HepG2 (cell line): ENCODE results near the gene LTA4H. TPM values are rescaled to one million over a fixed set of nuclear protein-coding genes. Genes with fewer than 3 reads are reported as not detected.

Experiments
- ATAC-seq: fragments of 200-7000 bp; cut with Tn5 transposase; 3 replicates; pipeline ENCODE4 v1.9.1; 2020; ENCODE audit warnings: mild to moderate bottlenecking, moderate library complexity
- BruUV-seq: library from RNA; stranded (reverse); fragments of 400-500 nt; replicated peaks from 2 replicates; lab custom pipeline; 2021; lab: Mats Ljungman, UMichigan
- CTCF ChIA-PET: fragments of 300-600 bp; formaldehyde crosslinking; extraction: SDS; loops from one replicate; lab custom pipeline; 2021; ENCODE audit warnings: low total read pairs, inconsistent platforms, low intra/inter-chr PET ratio; lab: Yijun Ruan, JAX
- POLR2A ChIA-PET: fragments of 350-600 bp; sonication (Branson Sonifier 250); formaldehyde crosslinking; loops from one replicate; lab custom pipeline; 2020; ENCODE audit warnings: antibody characterized with exemption, inconsistent platforms; lab: Yijun Ruan, JAX
- DNase-seq: peaks from one replicate; pipeline ENCODE4 v3.0.0-alpha.2; 2015; ENCODE audit warnings: low spot score
- FAIRE-seq: peaks from 3 replicates; lab custom pipeline; 2011; peaks lifted over from hg19 to GRCh38; lab: Jason Lieb, UNC
- H2AFZ ChIP-seq: one replicate; pipeline ENCODE4 v1.6.1; 2011; ENCODE audit warnings: low read length, inconsistent platforms
- H3K27ac ChIP-seq: fragments of 300-600 bp; 3 replicates; pipeline ENCODE4 v1.8.0; 2011; ENCODE audit warnings: mixed run types, mild to moderate bottlenecking, mixed read lengths, low read length, inconsistent platforms; ENCODE audit not compliant: insufficient read depth; ENCODE audit errors: extremely low read length
- H3K27me3 ChIP-seq, 2 experiments: fragments of 200-600 bp in 1 of 2; 2 replicates in 1 of 2; 3 replicates in 1 of 2; pipeline versions ENCODE4 v1.6.0 to v1.8.0; 2011; ENCODE audit warnings: low read length in 2 of 2, mild to moderate bottlenecking in 2 of 2, moderate library complexity in 2 of 2, inconsistent platforms in 1 of 2; ENCODE audit not compliant: insufficient read depth in 2 of 2, control insufficient read depth in 1 of 2
- H3K36me3 ChIP-seq, 2 experiments: fragments of 200-600 bp in 1 of 2; replicated peaks in 1 of 2; 2 replicates in 1 of 2; 3 replicates in 1 of 2; pipeline versions ENCODE4 v1.5.1 to v1.8.0; 2011; ENCODE audit warnings: low read length in 2 of 2, inconsistent platforms in 1 of 2; ENCODE audit not compliant: insufficient read depth in 2 of 2, control insufficient read depth in 1 of 2
- H3K4me1 ChIP-seq: 2 replicates; pipeline ENCODE4 v1.5.1; 2012; ENCODE audit warnings: low read length, inconsistent platforms; ENCODE audit not compliant: insufficient read depth
- H3K4me2 ChIP-seq: 2 replicates; pipeline ENCODE4 v1.6.0; 2011; ENCODE audit warnings: low read depth, low read length, inconsistent platforms
- H3K4me3 ChIP-seq, 3 experiments: fragments of 200-600 bp in 1 of 3; sonication (generic), shearing (Covaris generic) in 1 of 3; replicated peaks in 1 of 3; 2 replicates each; pipeline ENCODE4 v1.5.1; 2011 to 2016; ENCODE audit warnings: low read length in 3 of 3, inconsistent platforms in 2 of 3, low read depth in 2 of 3, mild to moderate bottlenecking in 2 of 3, control low read depth in 1 of 3, mixed read lengths in 1 of 3; ENCODE audit not compliant: insufficient read depth in 1 of 3
- H3K79me2 ChIP-seq: one replicate; pipeline ENCODE4 v1.6.1; 2011; ENCODE audit warnings: low read length, inconsistent platforms; ENCODE audit not compliant: insufficient read depth
- H3K9ac ChIP-seq: 2 replicates; pipeline ENCODE4 v1.6.0; 2011; ENCODE audit warnings: mild to moderate bottlenecking, low read depth, low read length, inconsistent platforms; ENCODE audit not compliant: insufficient read depth
- H3K9me3 ChIP-seq: 2 replicates; pipeline ENCODE4 v1.5.1; 2012; ENCODE audit warnings: mild to moderate bottlenecking, low read length
- H4K20me1 ChIP-seq: 2 replicates; pipeline ENCODE4 v1.6.0; 2011; ENCODE audit warnings: inconsistent platforms, mild to moderate bottlenecking, low read length, moderate library complexity; ENCODE audit not compliant: insufficient read depth
- CENPX ChIP-seq: sonication (generic); formaldehyde crosslinking; IDR thresholded peaks from 2 replicates; pipeline ENCODE4 v1.9.0; 2021; ENCODE audit warnings: mild to moderate bottlenecking, missing genetic modification reagents, moderate library complexity
- GMEB2 ChIP-seq: IDR thresholded peaks from 2 replicates; pipeline ENCODE4 v1.6.1; 2016; ENCODE audit warnings: missing biosample characterization, missing genetic modification reagents, low read depth
- MTERF4 ChIP-seq: sonication (generic); formaldehyde crosslinking; IDR thresholded peaks from 2 replicates; pipeline ENCODE4 v1.8.0; 2023; ENCODE audit warnings: mild to moderate bottlenecking, missing genetic modification reagents
- NR2C2 ChIP-seq: sonication (generic); formaldehyde crosslinking; IDR thresholded peaks from 2 replicates; pipeline ENCODE4 v1.4.0; 2020; ENCODE audit warnings: missing genetic modification reagents, mild to moderate bottlenecking, moderate library complexity, borderline replicate concordance
- PITX1 ChIP-seq: sonication (generic); formaldehyde crosslinking; IDR thresholded peaks from 2 replicates; pipeline ENCODE4 v1.5.1; 2020; ENCODE audit warnings: mild to moderate bottlenecking, missing genetic modification reagents
- REL ChIP-seq: sonication (generic); formaldehyde crosslinking; conservative IDR thresholded peaks from 2 replicates; pipeline ENCODE4 v1.8.0; 2022; ENCODE audit warnings: mild to moderate bottlenecking, missing genetic modification reagents, moderate library complexity
- ZMAT5 ChIP-seq: sonication (generic); formaldehyde crosslinking; IDR thresholded peaks from 2 replicates; pipeline ENCODE4 v1.5.0; 2020; ENCODE audit warnings: mild to moderate bottlenecking, low read depth, missing genetic modification reagents, borderline replicate concordance
- ZNF230 ChIP-seq: sonication (generic); formaldehyde crosslinking; IDR thresholded peaks from 2 replicates; pipeline ENCODE4 v1.4.0; 2020; ENCODE audit warnings: mild to moderate bottlenecking, missing genetic modification reagents
- ZNF335 ChIP-seq: sonication (generic); formaldehyde crosslinking; IDR thresholded peaks from 2 replicates; pipeline ENCODE4 v1.4.0; 2020; ENCODE audit warnings: missing genetic modification reagents
- ZNF570 ChIP-seq: sonication (generic); formaldehyde crosslinking; IDR thresholded peaks from 2 replicates; pipeline ENCODE4 v1.4.0; 2020; ENCODE audit warnings: mild to moderate bottlenecking, missing genetic modification reagents, borderline replicate concordance
- ZNF672 ChIP-seq: sonication (generic); formaldehyde crosslinking; IDR thresholded peaks from 2 replicates; pipeline ENCODE4 v1.8.1; 2022; ENCODE audit warnings: missing genetic modification reagents
- WGBS: methylation state at CpG from one replicate; pipeline ENCODE4 v1.1.6; 2017; ENCODE audit warnings: low lambda C conversion rate; 5-methylcytosine and 5-hydroxymethylcytosine counted together
- in situ Hi-C: cut with HindIII; loops from 2 replicates; pipeline ENCODE4 v1.10.0; 2017; ENCODE audit warnings: low pct_unique_long_range_greater_than_20kb; ENCODE audit not compliant: extremely low pct_ligation_motif_present
- intact Hi-C: fragments of 100-400 bp; cut with micrococcal nuclease; formaldehyde crosslinking; loops from one replicate; pipeline ENCODE4 v1.10.0; 2022; ENCODE audit not compliant: unreplicated experiment
- polyA plus RNA-seq, 8 experiments: library from polyadenylated mRNA; depleted of rRNA in 3 of 8; stranded (reverse) in 7 of 8; unstranded in 1 of 8; fragments of >200 nt; fragmentation: Illumina TruSeq in 4 of 8; extraction: Trizol in 4 of 8; gene quantifications; 2 replicates each; pipeline versions ENCODE4 v1.2.1 to v1.2.3, GENCODE V29; 2011 to 2016; ENCODE audit warnings: low read depth in 4 of 8, missing spikeins in 1 of 8, mixed read lengths in 1 of 8; ENCODE audit not compliant: insufficient read depth in 1 of 8
- total RNA-seq, 5 experiments: library from RNA; depleted of rRNA; stranded (reverse); fragments of >200 nt; fragmentation: Illumina TruSeq; extraction: Trizol; gene quantifications; 2 replicates each; pipeline ENCODE4 v1.2.3, GENCODE V29; 2016; ENCODE audit warnings: low read depth in 1 of 5

LTA4H gene
- total and polyA plus RNA-seq, 2 of the 13 experiments (the other 11 are each of a cell fraction or from before 2014, with no cell fraction given) = 87.5 to 90.4 TPM

- intact Hi-C loops = no loop called here
- Histone ChIP-seq H3K4me3 (no peak overlapping the region), H3K9me3 (no peaks in the 10 kb centered on the region), H3K79me2 (no peaks in the 10 kb centered on the region), H4K20me1 (no peaks in the 10 kb centered on the region), H2AFZ (no peak overlapping the region), H3K27me3 (no peaks in the 10 kb centered on the region), H3K9ac (no peak overlapping the region), H3K4me2 (no peak overlapping the region), H3K36me3 (peaks cover 10 to 70% of the 10 kb centered on the region in 2 experiments), H3K4me1 (no peaks in the 10 kb centered on the region), H3K27ac (no peak overlapping the region)
- WGBS = 88% methylated on average over 1 of the region's 1 CpG
- ATAC-seq (no peak), DNase-seq (no peak), FAIRE-seq (no peak)
- in situ Hi-C loops = no loop called here
- TF ChIP-seq ZMAT5 (CRISPR knock-in tag) (no peak), ZNF570 (no peak), ZNF672 (CRISPR knock-in tag) (no peak), ZNF335 (no peak), PITX1 (no peak), ZNF230 (CRISPR knock-in tag) (no peak), MTERF4 (CRISPR knock-in tag) (no peak), NR2C2 (CRISPR knock-in tag) (no peak), REL (CRISPR knock-in tag) (no peak), GMEB2 (CRISPR knock-in tag) (no peak), CENPX (CRISPR knock-in tag) (no peak)
- ChIA-PET CTCF (no interaction called here), POLR2A (no interaction called here)
- BruUV-seq = no TSS peak
Observed at GRCh38 chr12:96007729-96008128, 27.7 kb downstream of the LTA4H start.
